T-helper 1 cell treated with Interleukin-12 subunit alpha and Interleukin-12 subunit beta and Interleukin-4 antibody, amounts not matched to agents 30 ng/mL and 1 ng/mL, for 36 hours (primary cell): Measurements from ENCODE around the gene KRTDAP. TPM values are rescaled to one million over a fixed set of nuclear protein-coding genes. Genes with fewer than 3 reads are reported as not detected.

Experiments used
- intact Hi-C: fragments of 100-400 bp; cut with micrococcal nuclease; formaldehyde crosslinking; loops from one replicate; pipeline ENCODE4 v1.15.1; 2024
- total RNA-seq: library from RNA; stranded (reverse); gene quantifications from 2 replicates; pipeline ENCODE4 v1.2.3, GENCODE V29; 2022

KRTDAP gene
- total RNA-seq, 1 donor from 2014 or later = not detected

DNA sequence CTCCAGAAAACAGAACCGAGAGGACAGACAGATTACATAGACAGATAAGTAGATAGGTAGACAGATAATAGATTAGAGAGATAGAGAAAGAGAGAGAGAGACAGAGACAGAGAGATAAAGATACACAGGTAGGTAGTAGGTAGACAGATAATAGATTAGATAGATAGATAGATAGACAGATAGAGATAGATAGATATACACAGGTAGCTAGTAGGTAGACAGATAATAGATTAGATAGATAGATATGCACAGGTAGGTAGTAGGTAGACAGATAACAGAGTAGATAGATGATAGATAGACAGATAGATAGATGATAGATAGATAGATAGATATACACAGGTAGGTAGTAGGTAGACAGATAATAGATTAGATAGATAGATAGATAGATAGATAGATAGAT lies 32.1 kb downstream of the KRTDAP start:
- intact Hi-C loops = no loop called here

DNA sequence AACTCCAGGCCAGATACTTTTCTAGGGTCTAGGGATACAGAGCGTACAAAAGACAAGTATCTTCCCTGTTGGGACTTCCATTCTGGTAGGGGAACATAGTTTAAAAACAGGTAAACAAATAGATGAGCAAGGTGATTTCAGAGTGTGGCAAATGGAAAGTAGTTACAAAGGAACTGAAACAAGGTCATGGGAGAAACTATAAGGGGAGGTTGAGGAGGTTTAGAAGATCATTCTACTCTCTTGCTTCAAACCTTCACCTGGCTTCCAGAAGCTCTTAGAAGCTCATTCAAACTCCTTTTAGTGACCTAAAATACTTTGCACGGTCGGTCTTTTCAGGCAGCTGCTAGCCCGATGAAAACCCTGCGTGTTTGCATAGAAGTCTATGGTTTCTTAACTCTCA lies 33.1 kb downstream of the KRTDAP start:
- intact Hi-C loops = no loop called here

DNA sequence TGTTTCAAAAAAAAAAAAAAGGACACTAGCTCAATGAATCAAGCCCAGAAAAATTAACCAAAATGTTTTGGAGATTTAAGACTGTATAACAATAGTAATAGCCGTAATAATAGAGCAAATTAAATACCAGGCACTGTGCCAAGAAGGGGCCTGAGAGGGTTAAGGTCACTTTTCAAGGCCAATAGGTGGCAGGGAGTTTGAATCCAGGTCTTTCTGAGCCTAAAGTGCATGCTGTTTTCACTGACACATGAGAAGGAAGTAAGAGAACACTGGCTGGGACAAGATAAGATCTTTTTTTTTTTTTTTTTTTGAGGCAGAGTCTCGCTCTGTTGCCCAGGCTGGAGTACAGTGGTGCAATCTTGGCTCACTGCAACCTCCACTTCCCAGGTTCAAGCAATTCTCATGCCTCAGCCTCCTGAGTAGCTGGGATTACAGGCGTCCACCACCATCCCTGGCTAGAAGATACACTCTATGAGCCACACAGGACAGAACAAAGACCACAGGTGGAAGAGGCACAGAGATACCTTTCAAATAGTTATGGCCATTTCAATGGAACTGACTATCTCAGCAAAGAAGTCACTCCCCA lies 34.6 kb downstream of the KRTDAP start:
- intact Hi-C loops = no loop called here

DNA sequence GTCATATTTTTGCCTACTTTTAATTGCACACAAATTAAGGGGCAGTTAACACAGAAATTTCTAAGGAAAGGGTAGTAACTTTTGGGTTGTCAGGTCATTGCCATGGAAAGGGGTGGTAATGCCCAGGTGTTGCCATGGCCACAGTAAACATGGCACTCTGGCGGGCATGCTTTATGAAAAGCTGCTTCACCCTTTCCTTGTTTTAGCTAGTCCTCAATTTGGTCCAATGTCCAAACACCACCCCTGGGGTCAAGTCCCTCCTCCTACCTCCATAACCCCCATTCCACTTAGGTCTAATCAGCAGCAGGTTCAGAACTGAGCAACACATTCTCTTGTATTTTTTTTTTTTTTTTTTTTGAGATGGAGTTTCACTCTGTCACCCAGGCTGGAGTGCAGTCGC lies 35.6 kb downstream of the KRTDAP start:
- intact Hi-C loops = no loop called here

DNA sequence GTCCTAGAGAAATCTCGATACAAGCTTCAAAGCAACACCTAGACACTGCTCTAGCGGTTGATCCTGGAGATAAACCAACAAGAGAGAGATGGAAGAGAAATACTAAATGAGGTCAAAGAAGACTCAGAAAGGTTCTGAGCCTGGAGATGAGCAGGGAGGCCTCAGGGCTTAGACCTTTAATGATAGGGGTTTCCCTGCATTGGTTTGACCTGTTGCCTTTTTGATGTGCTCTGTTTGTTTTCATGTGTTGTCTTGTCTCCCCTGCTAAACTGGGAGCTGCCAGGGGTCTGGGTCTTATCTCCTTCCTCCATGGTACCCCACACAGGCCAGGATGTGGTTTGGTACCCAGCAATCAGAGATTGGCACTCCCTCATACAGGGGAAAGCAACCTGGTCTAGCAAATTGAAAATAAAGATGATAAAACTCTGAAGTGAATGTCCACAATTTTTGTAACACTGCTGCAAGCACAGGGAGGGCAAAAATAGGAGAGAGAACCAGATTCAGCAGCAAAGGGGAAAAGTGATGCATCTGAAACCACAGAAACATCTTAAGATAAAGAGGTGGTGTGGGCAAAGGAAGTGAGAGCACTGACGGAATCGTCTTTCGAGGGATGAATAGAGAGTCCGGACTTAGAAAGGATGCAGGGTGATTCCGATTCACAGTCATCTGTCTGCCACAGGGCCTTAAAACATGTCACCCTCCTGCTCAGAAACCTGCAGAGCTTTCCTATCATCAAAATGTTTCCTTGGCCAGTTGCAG lies 38.7 kb downstream of the KRTDAP start:
- intact Hi-C loops = no loop called here

DNA sequence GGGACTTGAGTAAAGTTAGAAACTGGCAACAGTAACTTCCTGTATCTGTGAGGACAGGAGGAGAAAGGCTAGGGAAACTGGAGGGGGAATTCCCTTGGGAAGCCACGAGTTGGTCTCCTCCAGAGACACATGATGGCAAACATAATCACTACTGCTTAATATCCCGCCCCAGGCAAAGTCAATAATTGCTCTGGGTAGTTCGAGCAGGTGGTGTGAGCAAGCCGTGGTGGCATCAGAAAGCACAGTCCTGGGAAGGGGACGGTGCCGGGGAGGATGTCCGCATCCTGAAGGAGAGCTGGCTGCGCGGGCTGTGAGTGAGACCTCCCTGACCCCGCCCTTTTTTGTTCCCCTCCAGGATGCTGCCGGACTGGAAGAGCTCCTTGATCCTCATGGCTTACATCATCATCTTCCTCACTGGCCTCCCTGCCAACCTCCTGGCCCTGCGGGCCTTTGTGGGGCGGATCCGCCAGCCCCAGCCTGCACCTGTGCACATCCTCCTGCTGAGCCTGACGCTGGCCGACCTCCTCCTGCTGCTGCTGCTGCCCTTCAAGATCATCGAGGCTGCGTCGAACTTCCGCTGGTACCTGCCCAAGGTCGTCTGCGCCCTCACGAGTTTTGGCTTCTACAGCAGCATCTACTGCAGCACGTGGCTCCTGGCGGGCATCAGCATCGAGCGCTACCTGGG lies 40.8 kb downstream of the KRTDAP start:
- intact Hi-C loops = no loop called here

DNA sequence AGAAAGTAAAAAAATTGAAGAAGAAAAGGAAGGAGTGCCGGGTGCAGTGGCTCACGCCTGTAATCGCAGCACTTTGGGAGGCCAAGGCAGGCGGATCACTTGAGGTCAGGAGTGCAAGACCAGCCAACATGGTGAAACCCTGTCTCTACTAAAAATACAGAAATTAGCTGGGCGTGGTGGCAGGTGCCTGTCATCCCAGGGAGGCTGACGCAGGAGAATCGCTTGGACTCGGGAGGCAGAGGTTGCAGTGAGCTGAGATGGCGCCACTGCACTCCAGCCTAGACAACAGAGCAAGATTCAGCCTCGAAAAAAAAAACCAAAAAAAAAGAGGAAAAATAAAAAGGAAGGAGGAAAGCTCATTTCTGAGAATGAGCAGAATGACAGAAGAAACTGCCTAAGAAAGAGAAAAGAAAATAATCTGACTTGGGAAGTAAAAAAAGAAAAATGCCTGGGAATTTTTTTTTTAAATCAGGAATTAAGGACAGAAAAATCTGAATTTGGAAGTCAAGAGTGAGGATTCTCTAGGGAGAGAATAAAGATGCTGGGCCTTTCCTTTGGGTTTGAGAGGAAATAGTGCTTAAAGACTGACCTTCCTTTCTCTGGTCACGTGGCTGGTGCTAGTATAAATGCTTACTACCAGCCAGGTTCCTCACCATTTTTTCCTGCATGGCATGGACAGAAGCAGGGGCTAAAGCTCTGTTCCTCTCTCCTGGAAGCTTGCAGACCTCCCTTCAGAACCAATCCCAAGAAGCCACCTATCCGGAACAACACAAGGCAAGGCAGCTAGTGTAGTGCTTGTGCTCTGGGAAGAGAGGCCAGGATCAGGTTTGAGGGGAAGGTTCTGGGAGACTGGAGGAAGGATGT lies 42.4 kb downstream of the KRTDAP start, which contains the start of gene FFAR2:
TSS of gene FFAR2 (plus strand) at position 652 of the 864 bp plus-strand sequence. CDS start 1,458 bp downstream, outside the sequence.
- intact Hi-C loops = no loop called here

DNA sequence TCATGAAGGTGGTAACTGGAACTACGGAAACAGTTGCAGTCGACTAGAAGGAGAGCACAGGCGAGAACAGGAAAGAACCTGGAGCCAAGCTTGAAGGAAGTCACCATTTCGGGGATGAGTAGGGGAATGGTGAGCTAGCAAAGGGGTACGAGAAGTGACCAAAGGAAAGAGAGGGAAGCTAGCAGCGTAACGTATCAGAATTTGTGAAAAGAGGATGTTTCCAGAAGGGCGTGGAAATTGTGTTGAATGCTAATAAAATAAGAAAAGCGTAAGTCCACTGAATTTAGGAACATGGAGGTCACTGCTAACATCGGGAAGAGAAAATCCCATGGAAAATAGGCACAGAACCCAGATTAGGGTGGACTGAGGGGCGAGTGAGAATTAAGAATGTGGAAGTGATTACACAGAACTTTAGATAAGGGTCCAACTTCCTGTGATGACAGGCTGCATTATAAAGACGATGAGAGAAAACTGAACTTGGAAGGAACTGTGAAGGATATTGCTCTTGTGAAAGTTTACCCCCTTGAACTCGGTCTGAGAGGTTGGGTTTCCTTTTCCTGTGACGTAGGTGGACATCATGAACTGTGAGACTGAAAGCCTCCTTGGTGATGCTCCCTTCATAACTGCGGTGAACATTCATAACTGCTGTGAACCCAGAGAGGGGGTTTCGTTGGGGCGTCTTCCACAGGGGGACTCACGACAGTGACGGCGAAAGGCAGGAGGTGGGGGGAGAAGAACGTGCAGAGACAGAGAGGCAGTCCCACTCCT lies 44.3 kb downstream of the KRTDAP start:
- intact Hi-C loops = no loop called here

DNA sequence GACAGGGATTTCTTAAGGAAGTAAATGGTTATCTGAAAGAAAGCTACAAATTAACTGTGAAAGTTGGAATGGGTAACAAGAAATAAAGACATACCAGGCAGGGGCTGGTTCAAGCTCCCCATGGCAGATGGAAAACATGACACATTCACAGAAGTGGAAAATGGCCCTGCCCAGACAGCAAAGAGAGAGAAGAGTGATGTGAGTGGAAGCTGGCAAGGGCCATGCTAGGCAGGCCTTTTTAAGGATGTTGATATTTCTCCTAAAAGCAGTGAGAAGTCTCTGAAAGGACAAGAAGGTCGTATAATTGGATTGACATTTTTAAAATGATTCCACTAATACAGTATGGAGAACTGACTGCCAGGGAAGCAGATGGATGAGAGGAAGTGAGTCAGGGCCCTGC lies 45.5 kb downstream of the KRTDAP start:
- intact Hi-C loops = no loop called here

DNA sequence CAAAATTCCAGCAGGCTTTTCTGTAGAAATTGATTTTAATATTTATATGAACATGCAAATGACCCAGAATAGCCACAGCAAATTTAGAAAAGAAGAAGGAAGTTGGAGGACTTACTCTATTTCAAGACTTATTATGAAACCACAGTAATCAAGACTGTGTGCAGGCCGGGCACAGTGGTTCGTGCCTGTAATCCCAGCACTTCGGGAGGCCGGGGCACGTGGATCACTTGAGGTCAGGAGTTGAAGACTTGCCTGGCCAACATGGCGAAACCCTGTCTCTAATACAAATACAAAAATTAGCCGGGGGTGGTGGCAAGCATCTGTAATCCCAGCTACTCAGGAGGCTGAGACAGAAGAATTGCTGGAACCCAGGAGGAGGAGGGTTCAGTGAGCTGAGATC lies 48.2 kb downstream of the KRTDAP start:
- intact Hi-C loops = no loop called here

DNA sequence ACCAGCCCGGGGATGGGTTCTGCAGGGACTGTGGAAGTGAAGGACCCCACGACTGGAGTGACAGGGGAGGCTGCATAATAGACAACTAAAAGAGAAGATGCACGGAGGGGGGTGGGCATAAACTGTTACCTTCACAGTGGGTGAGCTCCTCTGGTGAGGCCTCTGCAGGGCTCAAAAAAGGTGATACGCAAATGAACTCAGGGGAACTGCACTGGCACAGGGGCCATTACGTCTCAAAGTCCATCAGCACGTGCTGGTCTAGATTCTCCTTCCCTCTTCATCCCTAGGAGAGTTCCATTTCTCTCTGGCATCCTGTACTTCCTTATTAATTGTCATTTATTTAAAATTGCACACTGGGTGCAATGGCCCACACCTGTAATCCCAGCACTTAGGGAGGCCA lies 50.3 kb downstream of the KRTDAP start:
- intact Hi-C loops = no loop called here

DNA sequence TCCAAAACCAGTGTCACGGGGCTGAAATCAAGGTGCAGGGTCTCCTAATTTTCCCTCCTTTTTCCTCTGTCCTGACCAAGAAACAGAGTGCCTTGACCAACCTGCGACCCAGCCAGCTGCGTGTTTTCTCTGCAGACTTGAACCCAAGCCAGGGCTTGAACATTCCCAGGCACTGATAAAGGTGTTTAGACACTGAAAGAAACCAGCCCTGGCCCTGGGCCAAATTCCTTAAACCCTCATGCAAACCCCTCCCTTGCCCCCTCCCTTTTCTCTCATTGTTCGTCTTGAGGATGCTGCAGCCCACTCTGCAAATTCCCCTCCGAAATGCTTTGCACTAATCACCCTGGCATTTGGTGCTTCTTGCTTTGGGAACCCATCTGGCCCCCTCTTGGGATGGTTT lies 51.7 kb downstream of the KRTDAP start:
- intact Hi-C loops = no loop called here

DNA sequence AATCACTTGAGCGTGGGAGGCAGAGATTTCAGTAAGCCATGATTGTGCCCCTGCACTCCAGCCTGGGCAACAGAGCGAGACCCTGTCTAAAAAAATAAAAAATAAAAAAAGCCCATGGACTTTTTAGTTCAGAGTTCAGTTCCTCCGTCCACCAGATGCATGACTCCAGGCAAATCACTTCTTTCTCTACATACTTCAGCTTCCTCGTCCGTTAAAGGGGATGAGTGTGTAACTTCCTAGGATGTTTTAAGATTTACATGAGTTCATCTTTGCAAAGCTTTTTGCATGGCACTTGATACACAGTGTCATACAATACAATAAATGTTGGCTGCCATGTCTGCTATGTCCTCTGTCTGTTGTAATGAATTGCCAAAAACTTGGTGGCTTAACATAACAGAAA lies 52.2 kb downstream of the KRTDAP start:
- intact Hi-C loops = no loop called here

DNA sequence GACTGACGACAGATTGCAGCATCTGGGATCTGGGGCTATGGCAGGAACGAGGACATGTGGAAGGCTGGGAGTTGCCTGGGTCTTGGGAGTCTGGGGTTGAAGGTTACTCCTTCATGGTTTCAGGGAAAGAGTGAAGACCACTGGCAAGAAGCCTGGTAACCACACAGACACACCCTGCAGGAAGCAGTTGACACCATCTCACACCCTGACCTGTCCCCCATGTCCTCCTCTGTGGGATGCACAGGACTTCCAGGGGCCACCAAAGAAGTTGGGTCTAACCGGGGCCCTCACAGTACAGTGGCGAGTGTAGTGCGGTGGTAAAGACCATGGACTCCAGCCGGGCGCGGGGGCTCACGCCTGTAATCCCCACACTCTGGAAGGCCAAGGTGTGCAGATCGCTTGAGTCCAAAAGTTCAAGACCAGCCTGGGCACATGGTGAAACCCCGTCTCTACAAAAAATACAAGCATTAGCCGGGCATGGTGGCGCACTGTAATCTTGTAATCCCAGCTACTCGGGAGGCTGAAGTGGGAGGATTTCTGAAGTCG lies 52.8 kb downstream of the KRTDAP start:
- intact Hi-C loops = no loop called here

Other genes starting within 250 kb of the KRTDAP start
- gene LSR, start 241.5 kb downstream of the KRTDAP start, total RNA-seq = 4.5 and 5.6 TPM in 2 replicates
- 138 and 161 TPM in 2 replicates for gene USF2, start 221.5 kb downstream of the KRTDAP start, total RNA-seq
- gene HAMP, start 207.9 kb downstream of the KRTDAP start, total RNA-seq = 0.51 and 0.54 TPM in 2 replicates
- 0.32 TPM in 1 of 2 replicates, not detected in the other for gene MAG, start 198.3 kb downstream of the KRTDAP start, total RNA-seq
- gene CD22, start 161.3 kb downstream of the KRTDAP start, total RNA-seq = 2.4 and 3.2 TPM in 2 replicates
- gene FFAR1, start 142.6 kb downstream of the KRTDAP start, total RNA-seq = 0.07 and 0.17 TPM in 2 replicates
- gene FFAR3, start 132.0 kb downstream of the KRTDAP start, total RNA-seq = 0.17 and 0.25 TPM in 2 replicates
- 0.17 and 0.27 TPM in 2 replicates for gene GPR42, start 119.4 kb downstream of the KRTDAP start, total RNA-seq
- gene FFAR2, start 42.2 kb downstream of the KRTDAP start, total RNA-seq = not detected in 2 replicates
- gene DMKN, start 23.2 kb upstream of the KRTDAP start, total RNA-seq = not detected in 2 replicates
- gene SBSN, start 37.8 kb upstream of the KRTDAP start, total RNA-seq = not detected in 2 replicates
- gene GAPDHS, start 43.0 kb upstream of the KRTDAP start, total RNA-seq = not detected in 2 replicates
- gene TMEM147, start 55.2 kb upstream of the KRTDAP start, total RNA-seq = 55.0 and 60.2 TPM in 2 replicates
- gene ATP4A, start 73.2 kb upstream of the KRTDAP start, total RNA-seq = not detected in 2 replicates
- not detected in 2 replicates for gene PMIS2, start 95.7 kb upstream of the KRTDAP start, total RNA-seq
- gene HAUS5, start 122.3 kb upstream of the KRTDAP start, total RNA-seq = 39.7 and 41.3 TPM in 2 replicates
- 112 and 114 TPM in 2 replicates for gene RBM42, start 138.6 kb upstream of the KRTDAP start, total RNA-seq
- gene ETV2, start 151.3 kb upstream of the KRTDAP start, total RNA-seq = 0.59 TPM in 1 of 2 replicates, not detected in the other
- 450 and 452 TPM in 2 replicates for gene COX6B1, start 157.9 kb upstream of the KRTDAP start, total RNA-seq
- 0.27 and 0.56 TPM in 2 replicates for gene UPK1A, start 176.1 kb upstream of the KRTDAP start, total RNA-seq
- 54.9 and 59.2 TPM in 2 replicates for gene ZBTB32, start 214.1 kb upstream of the KRTDAP start, total RNA-seq
- gene KMT2B, start 227.5 kb upstream of the KRTDAP start, total RNA-seq = 64.0 and 72.8 TPM in 2 replicates